Measurements from ENCODE around the gene TAF7L. TPM values are rescaled to one million over a fixed set of nuclear protein-coding genes. Genes with fewer than 3 reads are reported as not detected.

Gene TAF7L
- polyA plus RNA-seq, 6 donors from 2014 or later, result not detected

- no peaks in the 10 kb centered on the region for H3K9me3 Mint-ChIP-seq
- ATAC-seq (ENCODE audit: low read depth in 2 of 2), result no peak
- H3K27ac Mint-ChIP-seq, result peak overlapping the region in 2 of 6 donors; percentile 56 to 95
- H3K4me3 Mint-ChIP-seq, result no peak overlapping the region
- no peak for DNase-seq
- H3K4me1 Mint-ChIP-seq, result peaks cover 0 to 6% (median 0%) of the 10 kb centered on the region in 3 donors
- no peaks in the 10 kb centered on the region for H3K27me3 Mint-ChIP-seq
- H3K36me3 Mint-ChIP-seq, result no peaks in the 10 kb centered on the region
Observed at GRCh38 chrX:101257448-101258258, 33.5 kb downstream of the TAF7L start.

- peak overlapping the region in 1 of 8 donors; percentile 42 for H3K4me3 Mint-ChIP-seq
- no peak for ATAC-seq (ENCODE audit: low read depth in 2 of 2)
- no peak for DNase-seq
- no peaks in the 10 kb centered on the region for H3K9me3 Mint-ChIP-seq
- H3K27ac Mint-ChIP-seq, result no peak overlapping the region
- H3K27me3 Mint-ChIP-seq, result no peaks in the 10 kb centered on the region
- H3K36me3 Mint-ChIP-seq, result no peaks in the 10 kb centered on the region
- peaks cover 0 to 2% (median 0%) of the 10 kb centered on the region in 3 donors for H3K4me1 Mint-ChIP-seq
Observed at GRCh38 chrX:101252634-101253033, 38.5 kb downstream of the TAF7L start.

GRCh38 chrX:101241531-101241930 lies 49.6 kb downstream of the TAF7L start:
- H3K27me3 Mint-ChIP-seq, result peaks cover 0 to 7% (median 0%) of the 10 kb centered on the region in 3 donors
- H3K36me3 Mint-ChIP-seq, result no peaks in the 10 kb centered on the region
- H3K4me1 Mint-ChIP-seq, result no peaks in the 10 kb centered on the region
- no peak overlapping the region for H3K4me3 Mint-ChIP-seq
- H3K27ac Mint-ChIP-seq, result peak overlapping the region in 1 of 6 donors; percentile 49
- no peak for ATAC-seq (ENCODE audit: low read depth in 2 of 2)
- DNase-seq, result no peak
- H3K9me3 Mint-ChIP-seq, result peaks cover 0 to 2% (median 0%) of the 10 kb centered on the region in 7 donors

- Mint-ChIP-seq H3K36me3 (no peaks in the 10 kb centered on the region), H3K4me1 (no peaks in the 10 kb centered on the region), H3K27me3 (peaks cover 0 to 1% (median 0%) of the 10 kb centered on the region in 3 donors), H3K27ac (no peak overlapping the region), H3K4me3 (no peak overlapping the region), H3K9me3 (peaks cover 0 to 3% (median 0%) of the 10 kb centered on the region in 7 donors)
- ATAC-seq (ENCODE audit: low read depth in 2 of 2), result no peak
- no peak for DNase-seq
Observed at GRCh38 chrX:101237041-101237440, 54.1 kb downstream of the TAF7L start.

GRCh38 chrX:101232316-101232715 lies 58.8 kb downstream of the TAF7L start:
- no peak overlapping the region for H3K27ac Mint-ChIP-seq
- no peaks in the 10 kb centered on the region for H3K36me3 Mint-ChIP-seq
- peaks cover 0 to 3% (median 0%) of the 10 kb centered on the region in 7 donors for H3K9me3 Mint-ChIP-seq
- DNase-seq (no peak), ATAC-seq (ENCODE audit: low read depth in 2 of 2) (no peak)
- H3K4me1 Mint-ChIP-seq, result no peaks in the 10 kb centered on the region
- no peak overlapping the region for H3K4me3 Mint-ChIP-seq
- no peaks in the 10 kb centered on the region for H3K27me3 Mint-ChIP-seq

- DNase-seq, result no peak
- Mint-ChIP-seq H3K36me3 (no peaks in the 10 kb centered on the region), H3K27me3 (no peaks in the 10 kb centered on the region), H3K9me3 (peaks cover 0 to 3% (median 0%) of the 10 kb centered on the region in 7 donors), H3K4me3 (no peak overlapping the region), H3K27ac (no peak overlapping the region), H3K4me1 (no peaks in the 10 kb centered on the region)
- no peak for ATAC-seq (ENCODE audit: low read depth in 2 of 2)
Observed at GRCh38 chrX:101231080-101231479, 60.1 kb downstream of the TAF7L start.

GRCh38 chrX:101230636-101231035 lies 60.5 kb downstream of the TAF7L start:
- H3K4me3 Mint-ChIP-seq, result no peak overlapping the region
- ATAC-seq (ENCODE audit: low read depth in 2 of 2) (no peak), DNase-seq (no peak)
- H3K4me1 Mint-ChIP-seq, result no peaks in the 10 kb centered on the region
- H3K36me3 Mint-ChIP-seq, result no peaks in the 10 kb centered on the region
- peak overlapping the region in 1 of 6 donors; percentile 22 for H3K27ac Mint-ChIP-seq
- H3K27me3 Mint-ChIP-seq, result no peaks in the 10 kb centered on the region
- H3K9me3 Mint-ChIP-seq, result peaks cover 0 to 3% (median 0%) of the 10 kb centered on the region in 7 donors

GRCh38 chrX:101229170-101229569 lies 62.0 kb downstream of the TAF7L start:
- Mint-ChIP-seq H3K4me3 (no peak overlapping the region), H3K36me3 (no peaks in the 10 kb centered on the region), H3K27ac (no peak overlapping the region), H3K27me3 (no peaks in the 10 kb centered on the region), H3K9me3 (peaks cover 0 to 3% (median 0%) of the 10 kb centered on the region in 7 donors), H3K4me1 (no peaks in the 10 kb centered on the region)
- DNase-seq, result no peak
- ATAC-seq (ENCODE audit: low read depth in 2 of 2), result no peak

- no peak overlapping the region for H3K27ac Mint-ChIP-seq
- H3K4me3 Mint-ChIP-seq, result no peak overlapping the region
- H3K36me3 Mint-ChIP-seq, result no peaks in the 10 kb centered on the region
- no peak for ATAC-seq (ENCODE audit: low read depth in 2 of 2)
- no peak for DNase-seq
- peaks cover 0 to 11% (median 5%) of the 10 kb centered on the region in 3 donors for H3K4me1 Mint-ChIP-seq
- peaks cover 0 to 5% (median 5%) of the 10 kb centered on the region in 3 donors for H3K27me3 Mint-ChIP-seq
- peaks cover 0 to 2% (median 0%) of the 10 kb centered on the region in 7 donors for H3K9me3 Mint-ChIP-seq
Observed at GRCh38 chrX:101223226-101223625, 67.9 kb downstream of the TAF7L start.

- peaks cover 0 to 11% (median 5%) of the 10 kb centered on the region in 3 donors for H3K4me1 Mint-ChIP-seq
- H3K36me3 Mint-ChIP-seq, result no peaks in the 10 kb centered on the region
- peak overlapping the region in 2 of 8 donors; percentile 7 to 16 for H3K4me3 Mint-ChIP-seq
- ATAC-seq (ENCODE audit: low read depth in 2 of 2), result no peak
- H3K27ac Mint-ChIP-seq, result peak overlapping the region in 1 of 6 donors; percentile 74
- no peak for DNase-seq
- H3K9me3 Mint-ChIP-seq, result peaks cover 0 to 2% (median 0%) of the 10 kb centered on the region in 7 donors
- H3K27me3 Mint-ChIP-seq, result peaks cover 0 to 5% (median 5%) of the 10 kb centered on the region in 3 donors
Observed at GRCh38 chrX:101220662-101221260, 70.4 kb downstream of the TAF7L start.

- DNase-seq (no peak), ATAC-seq (ENCODE audit: low read depth in 2 of 2) (no peak)
- peaks cover 0 to 4% (median 0%) of the 10 kb centered on the region in 7 donors for H3K9me3 Mint-ChIP-seq
- H3K4me3 Mint-ChIP-seq, result peak overlapping the region in 2 of 8 donors; percentile 34 to 48
- peak overlapping the region in 2 of 6 donors; percentile 47 to 64 for H3K27ac Mint-ChIP-seq
- peaks cover 0 to 5% (median 5%) of the 10 kb centered on the region in 3 donors for H3K27me3 Mint-ChIP-seq
- H3K36me3 Mint-ChIP-seq, result no peaks in the 10 kb centered on the region
- peaks cover 0 to 15% (median 5%) of the 10 kb centered on the region in 3 donors for H3K4me1 Mint-ChIP-seq
Observed at GRCh38 chrX:101219864-101220346, 71.2 kb downstream of the TAF7L start.

- Mint-ChIP-seq H3K27me3 (peaks cover 0 to 5% (median 5%) of the 10 kb centered on the region in 3 donors), H3K9me3 (peaks cover 0 to 4% (median 0%) of the 10 kb centered on the region in 7 donors), H3K4me1 (peaks cover 0 to 15% (median 5%) of the 10 kb centered on the region in 3 donors), H3K27ac (peak within 1 kb of the TSS in 3 of 6 donors; percentile 47 to 74 (median 64)), H3K4me3 (peak within 1 kb of the TSS in 2 of 8 donors; percentile 34 to 48), H3K36me3 (no peaks in the 10 kb centered on the region)
- DNase-seq (no peak), ATAC-seq (ENCODE audit: low read depth in 2 of 2) (no peak)
Observed at GRCh38 chrX:101219116-101219863, 71.8 kb downstream of the TAF7L start, which contains the start of gene DRP2. DRP2 (plus strand) TSS chrX:101219786; CDS start chrX:101231648, 11,862 bp downstream.

All from naive B cell (primary cell).